ENCODE data around the gene ASPG. TPM values are rescaled to one million over a fixed set of nuclear protein-coding genes. Genes with fewer than 3 reads are reported as not detected.

Gene ASPG
- total RNA-seq, 4 donors from 2014 or later: 12.2 to 78.2 (median 40.8) TPM

GRCh38 chr14:104066279-104066678 is 19.2 kb upstream of the ASPG start:
- intact Hi-C loops (cut with DNase I): no loop called here
- 87 to 88% methylated on average over 4 to 5 of the region's 5 CpGs for WGBS, 2 donors
- peaks cover 0 to 69% (median 0%) of the 10 kb centered on the region in 4 donors for H3K27me3 ChIP-seq

GRCh38 chr14:104066719-104067295 is 18.7 kb upstream of the ASPG start:
- H3K4me1 ChIP-seq: no peaks in the 10 kb centered on the region
- H3K9me3 ChIP-seq: peaks cover 0 to 11% (median 8%) of the 10 kb centered on the region in 3 donors
- no peak overlapping the region for H3K27ac ChIP-seq
- 55 to 65% methylated on average over 2 to 3 of the region's 4 CpGs for WGBS, 2 donors
- no peak for DNase-seq
- H3K4me3 ChIP-seq: no peak overlapping the region
- H3K27me3 ChIP-seq: peaks cover 0 to 69% (median 0%) of the 10 kb centered on the region in 4 donors
- no peaks in the 10 kb centered on the region for H3K36me3 ChIP-seq
- TF ChIP-seq POLR2A (IDR thresholded peaks at IDR 0.05) (no peak), CTCF (IDR thresholded peaks at IDR 0.05) (no peak)
- intact Hi-C loops (cut with DNase I): no loop called here

More at GRCh38 chr14:104066279-104066678, 19.2 kb upstream of the ASPG start:
- H3K36me3 ChIP-seq: no peaks in the 10 kb centered on the region
- no peak for DNase-seq
- H3K9me3 ChIP-seq: peaks cover 0 to 11% (median 8%) of the 10 kb centered on the region in 3 donors
- H3K27ac ChIP-seq: no peak overlapping the region
- H3K4me3 ChIP-seq: no peak overlapping the region
- no peak for TF ChIP-seq CTCF (IDR thresholded peaks at IDR 0.05)
- H3K4me1 ChIP-seq: no peaks in the 10 kb centered on the region

- intact Hi-C loops (cut with DNase I): no loop called here
- Histone ChIP-seq H3K36me3 (no peaks in the 10 kb centered on the region), H3K4me1 (no peaks in the 10 kb centered on the region), H3K27ac (no peak overlapping the region), H3K9me3 (peaks cover 0 to 20% (median 16%) of the 10 kb centered on the region in 3 donors), H3K4me3 (no peak overlapping the region), H3K27me3 (peaks cover 0 to 58% (median 0%) of the 10 kb centered on the region in 4 donors)
- no peak for DNase-seq
- 60 to 70% methylated on average over 7 of the region's 7 CpGs for WGBS, 2 donors
- TF ChIP-seq POLR2A (IDR thresholded peaks at IDR 0.05) (no peak), CTCF (IDR thresholded peaks at IDR 0.05) (no peak)
Observed at GRCh38 chr14:104069541-104069940, 16.0 kb upstream of the ASPG start.

GRCh38 chr14:104072586-104072985 is 12.9 kb upstream of the ASPG start:
- Histone ChIP-seq H3K27ac (no peak overlapping the region), H3K4me1 (peaks cover 0 to under 1% (median 0%) of the 10 kb centered on the region in 3 donors), H3K9me3 (peaks cover 0 to 9% (median 8%) of the 10 kb centered on the region in 3 donors), H3K4me3 (no peak overlapping the region), H3K36me3 (no peaks in the 10 kb centered on the region), H3K27me3 (peaks cover 0 to 60% (median 0%) of the 10 kb centered on the region in 4 donors)
- intact Hi-C loops (cut with DNase I): loop anchor here (10.0 kb wide), 1 partner anchor 492 kb away; no protein-coding TSS in a partner anchor
- TF ChIP-seq CTCF (IDR thresholded peaks at IDR 0.05) (no peak), POLR2A (IDR thresholded peaks at IDR 0.05) (no peak)
- DNase-seq: no peak
- 57 to 58% methylated on average over 3 of the region's 3 CpGs for WGBS, 2 donors

GRCh38 chr14:104073764-104074163 is 11.7 kb upstream of the ASPG start:
- no peak for TF ChIP-seq CTCF (IDR thresholded peaks at IDR 0.05)
- TF ChIP-seq POLR2A (IDR thresholded peaks at IDR 0.05): no peak
- Histone ChIP-seq H3K4me3 (no peak overlapping the region), H3K27me3 (peaks cover 0 to 53% (median 0%) of the 10 kb centered on the region in 4 donors), H3K27ac (no peak overlapping the region), H3K9me3 (peaks cover 0 to 9% (median 8%) of the 10 kb centered on the region in 3 donors), H3K36me3 (no peaks in the 10 kb centered on the region), H3K4me1 (peaks cover 0 to 8% (median 0%) of the 10 kb centered on the region in 3 donors)
- DNase-seq: no peak
- 63 to 66% methylated on average over 4 of the region's 4 CpGs for WGBS, 2 donors
- intact Hi-C loops (cut with DNase I): loop anchor here (10.0 kb wide), 1 partner anchor 491 kb away; no protein-coding TSS in a partner anchor

Data from esophagus squamous epithelium (tissue), 5 donors.